GM12864 (cell line): ENCODE data around the gene USP48.
A peak's percentile ranks its signal among the peaks of the same experiment; 100 is the strongest.

Source experiments
- DNase-seq: peaks from one replicate; pipeline ENCODE4 v3.0.0-alpha.2; 2011; ENCODE audit warnings: low read depth
- H3K4me3 ChIP-seq: 2 replicates; pipeline ENCODE4 v1.5.1; 2011; ENCODE audit warnings: mild to moderate bottlenecking, low read depth, low read length, control low read depth
- TF ChIP-seq, protein P1 (sequence below): IDR thresholded peaks from 2 replicates; pipeline ENCODE4 v1.5.1; 2011; ENCODE audit warnings: low read depth, mild to moderate bottlenecking, moderate library complexity, low read length, control low read depth, inconsistent platforms; ENCODE audit errors: missing control alignments

USP48 gene

DNA sequence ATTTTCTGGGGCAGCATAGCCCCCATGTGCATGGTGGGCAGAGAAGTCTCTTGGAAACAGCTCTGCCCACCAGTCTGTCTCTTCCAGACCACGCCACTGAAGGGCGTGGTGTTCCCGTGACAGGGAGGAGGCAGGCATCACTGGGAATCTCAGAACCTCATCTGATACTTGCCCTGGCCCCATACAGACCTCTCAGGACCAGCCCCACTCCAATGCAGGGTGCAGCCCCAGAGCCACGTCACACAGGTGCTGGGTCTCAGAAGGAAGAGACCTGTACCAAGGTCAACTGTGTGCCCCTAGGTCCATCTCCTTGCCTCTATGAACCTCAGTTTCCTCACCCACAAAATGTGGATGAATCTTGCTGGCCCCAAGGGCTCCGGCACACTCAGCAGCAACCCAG lies 121.1 kb downstream of the USP48 start:
- no peak for DNase-seq
- TF ChIP-seq, protein P1, sequence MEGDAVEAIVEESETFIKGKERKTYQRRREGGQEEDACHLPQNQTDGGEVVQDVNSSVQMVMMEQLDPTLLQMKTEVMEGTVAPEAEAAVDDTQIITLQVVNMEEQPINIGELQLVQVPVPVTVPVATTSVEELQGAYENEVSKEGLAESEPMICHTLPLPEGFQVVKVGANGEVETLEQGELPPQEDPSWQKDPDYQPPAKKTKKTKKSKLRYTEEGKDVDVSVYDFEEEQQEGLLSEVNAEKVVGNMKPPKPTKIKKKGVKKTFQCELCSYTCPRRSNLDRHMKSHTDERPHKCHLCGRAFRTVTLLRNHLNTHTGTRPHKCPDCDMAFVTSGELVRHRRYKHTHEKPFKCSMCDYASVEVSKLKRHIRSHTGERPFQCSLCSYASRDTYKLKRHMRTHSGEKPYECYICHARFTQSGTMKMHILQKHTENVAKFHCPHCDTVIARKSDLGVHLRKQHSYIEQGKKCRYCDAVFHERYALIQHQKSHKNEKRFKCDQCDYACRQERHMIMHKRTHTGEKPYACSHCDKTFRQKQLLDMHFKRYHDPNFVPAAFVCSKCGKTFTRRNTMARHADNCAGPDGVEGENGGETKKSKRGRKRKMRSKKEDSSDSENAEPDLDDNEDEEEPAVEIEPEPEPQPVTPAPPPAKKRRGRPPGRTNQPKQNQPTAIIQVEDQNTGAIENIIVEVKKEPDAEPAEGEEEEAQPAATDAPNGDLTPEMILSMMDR, result no peak
- no peak overlapping the region for H3K4me3 ChIP-seq

DNA sequence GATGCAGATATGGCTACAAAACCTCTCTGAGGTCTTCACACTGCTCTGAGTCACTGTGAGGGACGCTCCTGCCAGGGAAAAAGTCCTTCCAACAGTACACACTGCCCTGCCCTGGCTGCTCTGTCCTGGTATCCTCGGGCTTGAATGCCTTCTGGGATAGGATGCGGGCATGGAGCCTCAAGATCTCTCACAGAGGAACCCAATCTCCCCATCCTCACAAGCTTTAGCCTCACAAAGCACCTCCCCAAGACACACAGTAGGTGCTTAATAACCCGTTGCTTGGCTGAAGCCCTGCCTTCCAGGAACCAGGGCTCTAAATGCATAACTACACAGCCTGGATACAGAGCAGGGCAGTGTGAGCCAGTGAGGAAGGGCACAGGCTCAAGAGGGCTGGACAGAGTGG lies 123.0 kb downstream of the USP48 start:
- H3K4me3 ChIP-seq, result no peak overlapping the region
- TF ChIP-seq, protein P1, result no peak
- DNase-seq, result no peak

DNA sequence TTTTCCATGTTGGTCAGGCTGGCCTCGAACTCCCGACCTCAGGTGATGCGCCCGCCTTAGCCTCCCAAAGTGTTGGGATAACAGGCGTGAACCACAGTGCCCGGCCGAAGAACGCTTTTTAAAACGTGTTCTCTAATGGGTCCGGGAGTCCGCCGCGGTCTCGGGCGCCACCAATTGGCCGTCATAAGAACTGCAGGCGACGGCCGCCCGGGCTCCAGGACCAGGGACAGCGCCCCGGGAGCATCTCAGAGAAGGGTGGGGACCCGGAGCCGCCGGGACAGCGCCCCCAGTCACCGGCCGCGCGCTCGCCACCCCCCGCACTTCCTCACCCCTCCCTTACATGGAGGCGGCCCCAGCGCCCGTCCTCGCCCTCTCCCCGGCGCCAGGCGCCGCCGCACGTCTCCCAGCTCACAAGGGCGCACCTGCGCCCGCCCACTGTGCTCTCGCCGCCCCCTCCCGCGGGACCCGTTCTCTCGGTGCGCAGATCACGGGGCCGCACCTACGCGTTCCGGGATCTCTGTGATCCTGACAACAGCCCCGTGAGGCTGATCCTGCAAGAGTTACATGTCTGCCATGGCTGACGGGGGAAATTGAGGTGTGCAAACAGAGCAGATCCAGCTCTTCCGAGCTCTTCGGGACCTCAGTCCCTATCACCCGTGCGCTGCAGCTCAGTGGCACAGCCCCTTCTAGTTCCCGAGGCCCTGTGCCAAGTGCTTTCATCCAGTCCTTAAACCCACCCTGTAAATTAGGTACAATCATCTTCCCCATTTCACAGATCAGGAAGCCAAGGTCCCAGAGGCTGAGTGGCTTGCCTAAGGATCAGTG lies 123.6 kb downstream of the USP48 start:
- no peak overlapping the region for H3K4me3 ChIP-seq
- DNase-seq, result no peak
- TF ChIP-seq, protein P1, result peak; percentile 86

DNA sequence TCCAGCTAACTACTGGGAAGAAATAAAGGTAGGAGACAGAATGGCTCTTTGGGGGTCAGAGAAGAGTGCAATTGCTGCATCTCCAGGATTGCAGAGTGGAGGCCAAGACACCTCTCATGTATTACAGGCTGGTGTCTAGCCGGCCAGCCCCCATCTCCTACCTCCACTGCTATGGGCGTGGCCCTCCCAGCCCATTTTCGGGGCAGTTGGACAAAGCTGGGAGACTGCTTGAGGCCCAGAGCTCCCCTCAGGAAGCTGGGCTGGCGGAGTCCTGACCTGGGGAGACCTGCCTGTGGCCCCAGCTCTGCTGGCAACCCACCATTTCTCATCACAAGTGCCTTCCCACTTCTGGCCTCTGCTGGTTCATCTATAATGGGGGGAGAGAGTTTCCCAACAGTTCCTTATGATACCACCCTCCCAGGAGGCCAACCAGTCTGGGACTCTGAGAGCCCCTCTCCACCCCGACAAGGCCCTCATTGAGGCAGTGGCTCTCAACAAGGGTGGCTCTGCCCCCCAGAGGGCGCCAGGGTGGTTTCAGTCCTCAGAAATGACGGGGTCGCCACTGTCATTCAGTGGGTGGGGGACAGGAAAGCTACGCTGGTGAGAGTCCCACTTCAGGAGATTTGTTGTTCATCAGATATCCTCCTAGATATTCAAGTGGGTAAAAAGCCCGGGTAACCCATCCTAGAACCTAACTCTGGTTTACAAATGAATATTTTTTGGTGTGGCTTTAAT lies 125.3 kb downstream of the USP48 start:
- TF ChIP-seq, protein P1, result no peak
- H3K4me3 ChIP-seq, result no peak overlapping the region
- DNase-seq, result no peak

DNA sequence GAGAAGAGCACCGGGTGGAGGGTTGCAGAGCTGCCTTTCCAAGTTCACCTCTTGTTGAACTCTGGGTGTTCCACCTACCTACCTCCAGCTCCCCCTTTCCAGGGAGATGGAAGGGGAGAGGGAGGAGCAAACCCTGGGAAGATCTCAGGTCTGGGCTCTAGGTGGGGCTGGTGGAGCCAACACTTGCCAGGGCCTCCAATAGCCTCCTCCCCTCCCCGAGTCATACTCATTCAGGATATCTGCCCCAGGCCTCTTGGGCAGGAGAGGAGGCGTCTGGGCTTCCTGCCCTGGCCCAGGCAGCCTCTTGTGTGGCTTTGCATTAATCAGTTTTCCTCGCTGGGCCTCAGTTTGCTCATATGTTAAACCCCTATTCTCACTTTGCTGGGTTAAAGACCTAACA lies 127.2 kb downstream of the USP48 start:
- TF ChIP-seq, protein P1, result no peak
- no peak overlapping the region for H3K4me3 ChIP-seq
- DNase-seq, result no peak

DNA sequence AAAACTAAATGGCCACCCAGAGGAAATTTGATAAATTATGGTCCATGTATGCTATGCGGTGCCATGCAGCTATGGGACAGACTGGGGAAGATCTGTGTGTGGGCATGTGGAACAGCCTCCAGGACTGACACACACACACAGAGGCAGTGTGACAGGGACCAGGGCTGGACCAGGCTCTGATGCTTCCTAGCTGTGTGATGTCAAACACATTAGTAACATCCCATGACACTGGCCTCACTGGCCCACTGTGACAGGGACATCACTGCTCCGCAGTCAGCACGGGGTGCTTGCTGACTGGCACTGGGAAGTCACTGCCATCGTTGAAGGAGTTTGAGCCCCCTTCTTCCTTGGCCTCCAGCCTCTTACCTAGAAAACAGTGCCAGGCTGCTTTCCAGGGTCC lies 127.7 kb downstream of the USP48 start:
- no peak for DNase-seq
- no peak overlapping the region for H3K4me3 ChIP-seq
- TF ChIP-seq, protein P1, result no peak
